AG20443 (cell line): ENCODE results near the gene IQCB1.
"Not testable (repeated sequence)": the region's sequence is repeated elsewhere in the genome, so short reads cannot be mapped to it uniquely, and the experiment has no call there.

Experiments used
- DNase-seq: peaks from one replicate; pipeline ENCODE4 v3.0.0; 2012; ENCODE audit warnings: low spot score, mixed read lengths

The IQCB1 gene

DNA sequence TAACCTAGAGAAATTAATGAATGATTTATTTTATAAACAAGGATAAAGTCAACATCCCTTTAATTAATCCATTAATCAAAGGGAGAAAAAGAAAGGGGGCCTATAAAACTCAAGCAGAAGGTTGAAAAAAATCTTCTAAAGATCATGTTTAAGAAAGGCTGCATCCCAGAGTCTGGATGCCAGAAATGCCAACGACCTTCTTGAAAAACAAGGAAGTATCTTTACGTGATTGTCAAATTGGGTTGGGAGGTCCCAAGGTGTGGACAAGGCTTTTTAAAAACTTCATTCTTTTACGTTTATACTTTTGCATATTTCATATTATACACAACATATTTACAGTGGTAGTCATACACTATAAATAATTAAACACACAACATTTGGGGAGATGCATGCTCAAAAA is 86.9 kb downstream of the IQCB1 start:
- no peak for DNase-seq

DNA sequence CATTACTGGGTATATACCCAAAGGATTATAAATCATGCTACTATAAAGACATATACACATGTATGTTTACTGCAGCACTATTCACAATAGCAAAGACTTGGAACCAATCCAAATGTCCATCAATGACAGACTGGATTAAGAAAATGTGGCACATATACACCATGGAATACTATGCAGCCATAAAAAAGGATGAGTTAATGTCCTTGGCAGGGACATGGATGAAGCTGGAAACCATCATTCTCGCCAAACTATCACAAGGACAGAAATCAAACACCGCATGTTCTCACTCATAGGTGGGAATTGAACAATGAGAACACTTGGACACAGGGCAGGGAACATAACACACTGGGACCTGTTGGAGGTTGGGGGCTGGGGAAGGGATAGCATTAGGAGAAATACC is 91.8 kb downstream of the IQCB1 start:
- DNase-seq, result not testable (repeated sequence)

- DNase-seq, result no peak
Measured at GRCh38 chr3:121740896-121741295, 94.0 kb downstream of the IQCB1 start.

DNA sequence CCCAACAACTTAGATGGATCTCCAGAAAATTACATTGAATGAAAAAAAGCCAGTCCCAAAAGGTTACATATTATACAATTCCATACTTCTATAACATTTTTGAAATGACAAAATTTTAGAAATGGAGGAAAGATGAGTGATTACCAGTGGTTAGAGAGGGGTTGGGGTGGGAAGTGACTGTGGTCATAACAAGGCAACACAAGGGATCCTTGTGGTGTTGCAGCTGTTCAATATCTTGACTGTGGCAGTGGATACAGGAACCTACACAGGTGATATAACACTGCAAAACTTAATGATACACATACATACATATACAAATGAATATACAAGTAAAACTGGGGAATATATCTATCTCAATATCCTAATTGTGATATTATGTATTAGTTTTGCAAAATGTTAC is 95.0 kb downstream of the IQCB1 start:
- DNase-seq, result no peak

GRCh38 chr3:121737644-121738043 is 97.2 kb downstream of the IQCB1 start:
- no peak for DNase-seq

GRCh38 chr3:121736112-121736511 is 98.7 kb downstream of the IQCB1 start:
- DNase-seq, result no peak

GRCh38 chr3:121735047-121735696 is 99.7 kb downstream of the IQCB1 start:
- DNase-seq, result no peak

GRCh38 chr3:121730940-121731687 is 103.7 kb downstream of the IQCB1 start:
- no peak for DNase-seq

DNA sequence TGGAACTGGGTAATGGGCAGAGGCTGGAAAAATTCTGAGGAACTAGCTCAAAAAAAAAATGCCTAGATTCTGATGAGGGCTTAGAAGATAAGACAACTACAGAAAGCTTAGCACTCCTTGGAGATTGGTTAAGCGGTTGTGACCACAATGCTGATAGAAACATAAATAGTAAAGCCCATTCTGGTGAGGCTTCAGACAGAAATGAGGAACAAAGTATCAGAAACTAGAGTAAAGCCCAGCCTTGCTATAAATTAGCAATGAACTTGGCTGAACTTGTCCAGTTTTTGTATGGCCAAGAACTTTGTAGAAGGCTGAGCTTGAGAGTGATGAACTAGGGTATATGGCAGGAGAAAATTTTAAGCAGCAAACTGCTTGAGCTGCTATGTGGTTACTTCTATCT is 110.7 kb downstream of the IQCB1 start:
- no peak for DNase-seq

DNA sequence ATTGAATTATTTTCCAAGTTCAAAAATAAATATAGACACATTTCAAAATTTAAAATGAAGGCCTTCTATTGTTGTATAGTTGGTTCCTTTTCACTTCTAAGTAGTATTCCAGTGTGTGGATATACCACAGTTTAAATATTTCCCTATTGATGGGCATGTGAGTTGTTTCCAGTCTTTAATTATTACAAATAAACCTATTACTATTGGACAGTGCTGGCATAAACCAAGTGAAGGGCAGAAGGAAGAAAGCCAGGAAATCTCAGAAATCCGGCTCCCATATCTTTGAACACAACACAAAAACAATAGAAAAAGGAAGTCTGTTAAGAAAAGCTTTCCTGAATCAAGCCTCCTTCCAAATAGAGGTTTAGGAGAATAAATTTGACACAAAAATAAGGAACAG is 111.4 kb downstream of the IQCB1 start:
- no peak for DNase-seq

- no peak for DNase-seq
Measured at GRCh38 chr3:121722411-121722810, 112.4 kb downstream of the IQCB1 start.

DNA sequence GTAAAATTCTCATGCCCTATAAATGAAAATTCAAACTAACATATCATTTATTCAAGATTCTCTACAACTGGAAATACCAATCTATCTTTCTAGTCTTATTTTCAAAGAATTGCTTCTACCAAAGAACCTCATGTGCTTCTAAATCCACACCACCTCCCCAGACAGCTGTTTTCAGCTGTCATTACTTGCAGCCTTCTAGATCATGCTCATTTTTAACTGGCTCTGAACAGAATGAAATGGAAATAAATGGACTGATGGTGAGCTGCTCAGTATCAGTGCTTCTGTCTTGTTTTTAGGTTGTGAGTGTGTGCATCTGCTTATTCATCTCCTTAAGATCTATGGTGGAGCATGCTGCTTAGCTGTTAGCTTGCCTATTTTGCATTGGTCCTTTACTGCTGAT is 114.7 kb downstream of the IQCB1 start:
- DNase-seq, result no peak
